ENCODE results near the gene BRINP1. TPM values are rescaled to one million over a fixed set of nuclear protein-coding genes. Genes with fewer than 3 reads are reported as not detected.

The BRINP1 gene
- total and polyA plus RNA-seq, 2 of the 8 experiments (the other 6 are each of a cell fraction or from before 2014, with no cell fraction given) = 19.5 to 20.5 TPM

DNA sequence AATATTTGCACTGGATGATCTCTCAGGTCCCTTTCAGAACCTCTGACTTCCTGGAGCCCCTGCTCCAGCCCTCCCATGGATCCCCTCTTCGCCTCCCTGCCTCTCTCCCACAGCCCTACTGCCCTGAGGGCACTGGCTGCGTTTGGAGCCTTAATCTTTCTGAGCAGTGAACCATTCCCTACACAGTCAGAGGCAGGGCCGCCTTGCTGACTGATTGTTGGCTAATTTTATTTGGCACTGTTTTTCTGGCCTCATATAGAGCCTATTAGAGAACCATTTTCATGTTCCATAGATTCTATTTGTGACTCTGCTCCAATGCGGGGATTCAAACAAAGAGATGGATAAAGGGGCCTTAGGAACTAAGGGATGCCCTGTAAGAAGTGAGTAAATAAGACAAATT, 91.1 kb downstream of the BRINP1 start (continued):
- TF ChIP-seq, protein P1, sequence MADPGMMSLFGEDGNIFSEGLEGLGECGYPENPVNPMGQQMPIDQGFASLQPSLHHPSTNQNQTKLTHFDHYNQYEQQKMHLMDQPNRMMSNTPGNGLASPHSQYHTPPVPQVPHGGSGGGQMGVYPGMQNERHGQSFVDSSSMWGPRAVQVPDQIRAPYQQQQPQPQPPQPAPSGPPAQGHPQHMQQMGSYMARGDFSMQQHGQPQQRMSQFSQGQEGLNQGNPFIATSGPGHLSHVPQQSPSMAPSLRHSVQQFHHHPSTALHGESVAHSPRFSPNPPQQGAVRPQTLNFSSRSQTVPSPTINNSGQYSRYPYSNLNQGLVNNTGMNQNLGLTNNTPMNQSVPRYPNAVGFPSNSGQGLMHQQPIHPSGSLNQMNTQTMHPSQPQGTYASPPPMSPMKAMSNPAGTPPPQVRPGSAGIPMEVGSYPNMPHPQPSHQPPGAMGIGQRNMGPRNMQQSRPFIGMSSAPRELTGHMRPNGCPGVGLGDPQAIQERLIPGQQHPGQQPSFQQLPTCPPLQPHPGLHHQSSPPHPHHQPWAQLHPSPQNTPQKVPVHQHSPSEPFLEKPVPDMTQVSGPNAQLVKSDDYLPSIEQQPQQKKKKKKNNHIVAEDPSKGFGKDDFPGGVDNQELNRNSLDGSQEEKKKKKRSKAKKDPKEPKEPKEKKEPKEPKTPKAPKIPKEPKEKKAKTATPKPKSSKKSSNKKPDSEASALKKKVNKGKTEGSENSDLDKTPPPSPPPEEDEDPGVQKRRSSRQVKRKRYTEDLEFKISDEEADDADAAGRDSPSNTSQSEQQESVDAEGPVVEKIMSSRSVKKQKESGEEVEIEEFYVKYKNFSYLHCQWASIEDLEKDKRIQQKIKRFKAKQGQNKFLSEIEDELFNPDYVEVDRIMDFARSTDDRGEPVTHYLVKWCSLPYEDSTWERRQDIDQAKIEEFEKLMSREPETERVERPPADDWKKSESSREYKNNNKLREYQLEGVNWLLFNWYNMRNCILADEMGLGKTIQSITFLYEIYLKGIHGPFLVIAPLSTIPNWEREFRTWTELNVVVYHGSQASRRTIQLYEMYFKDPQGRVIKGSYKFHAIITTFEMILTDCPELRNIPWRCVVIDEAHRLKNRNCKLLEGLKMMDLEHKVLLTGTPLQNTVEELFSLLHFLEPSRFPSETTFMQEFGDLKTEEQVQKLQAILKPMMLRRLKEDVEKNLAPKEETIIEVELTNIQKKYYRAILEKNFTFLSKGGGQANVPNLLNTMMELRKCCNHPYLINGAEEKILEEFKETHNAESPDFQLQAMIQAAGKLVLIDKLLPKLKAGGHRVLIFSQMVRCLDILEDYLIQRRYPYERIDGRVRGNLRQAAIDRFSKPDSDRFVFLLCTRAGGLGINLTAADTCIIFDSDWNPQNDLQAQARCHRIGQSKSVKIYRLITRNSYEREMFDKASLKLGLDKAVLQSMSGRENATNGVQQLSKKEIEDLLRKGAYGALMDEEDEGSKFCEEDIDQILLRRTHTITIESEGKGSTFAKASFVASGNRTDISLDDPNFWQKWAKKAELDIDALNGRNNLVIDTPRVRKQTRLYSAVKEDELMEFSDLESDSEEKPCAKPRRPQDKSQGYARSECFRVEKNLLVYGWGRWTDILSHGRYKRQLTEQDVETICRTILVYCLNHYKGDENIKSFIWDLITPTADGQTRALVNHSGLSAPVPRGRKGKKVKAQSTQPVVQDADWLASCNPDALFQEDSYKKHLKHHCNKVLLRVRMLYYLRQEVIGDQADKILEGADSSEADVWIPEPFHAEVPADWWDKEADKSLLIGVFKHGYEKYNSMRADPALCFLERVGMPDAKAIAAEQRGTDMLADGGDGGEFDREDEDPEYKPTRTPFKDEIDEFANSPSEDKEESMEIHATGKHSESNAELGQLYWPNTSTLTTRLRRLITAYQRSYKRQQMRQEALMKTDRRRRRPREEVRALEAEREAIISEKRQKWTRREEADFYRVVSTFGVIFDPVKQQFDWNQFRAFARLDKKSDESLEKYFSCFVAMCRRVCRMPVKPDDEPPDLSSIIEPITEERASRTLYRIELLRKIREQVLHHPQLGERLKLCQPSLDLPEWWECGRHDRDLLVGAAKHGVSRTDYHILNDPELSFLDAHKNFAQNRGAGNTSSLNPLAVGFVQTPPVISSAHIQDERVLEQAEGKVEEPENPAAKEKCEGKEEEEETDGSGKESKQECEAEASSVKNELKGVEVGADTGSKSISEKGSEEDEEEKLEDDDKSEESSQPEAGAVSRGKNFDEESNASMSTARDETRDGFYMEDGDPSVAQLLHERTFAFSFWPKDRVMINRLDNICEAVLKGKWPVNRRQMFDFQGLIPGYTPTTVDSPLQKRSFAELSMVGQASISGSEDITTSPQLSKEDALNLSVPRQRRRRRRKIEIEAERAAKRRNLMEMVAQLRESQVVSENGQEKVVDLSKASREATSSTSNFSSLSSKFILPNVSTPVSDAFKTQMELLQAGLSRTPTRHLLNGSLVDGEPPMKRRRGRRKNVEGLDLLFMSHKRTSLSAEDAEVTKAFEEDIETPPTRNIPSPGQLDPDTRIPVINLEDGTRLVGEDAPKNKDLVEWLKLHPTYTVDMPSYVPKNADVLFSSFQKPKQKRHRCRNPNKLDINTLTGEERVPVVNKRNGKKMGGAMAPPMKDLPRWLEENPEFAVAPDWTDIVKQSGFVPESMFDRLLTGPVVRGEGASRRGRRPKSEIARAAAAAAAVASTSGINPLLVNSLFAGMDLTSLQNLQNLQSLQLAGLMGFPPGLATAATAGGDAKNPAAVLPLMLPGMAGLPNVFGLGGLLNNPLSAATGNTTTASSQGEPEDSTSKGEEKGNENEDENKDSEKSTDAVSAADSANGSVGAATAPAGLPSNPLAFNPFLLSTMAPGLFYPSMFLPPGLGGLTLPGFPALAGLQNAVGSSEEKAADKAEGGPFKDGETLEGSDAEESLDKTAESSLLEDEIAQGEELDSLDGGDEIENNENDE (IDR thresholded peaks at IDR 0.05; ENCODE audit: insufficient replicate concordance, low read length) = no peak
- no peak for TF ChIP-seq TAF7 (optimal IDR thresholded peaks at IDR 0.05; ENCODE audit: borderline replicate concordance, low read depth, low read length)
- TF ChIP-seq KDM4A (IDR thresholded peaks at IDR 0.05; ENCODE audit: low read depth, low read length, severe bottlenecking) = no peak
- TF ChIP-seq EP300 (IDR thresholded peaks at IDR 0.05; ENCODE audit: borderline replicate concordance in 1 of 2, low read depth in 2 of 2, low read length in 2 of 2) = no peak
- no peak for TF ChIP-seq KDM5A (IDR thresholded peaks at IDR 0.05; ENCODE audit: low read length)
- TF ChIP-seq TEAD4 (IDR thresholded peaks at IDR 0.05; ENCODE audit: low read depth, low read length) = no peak
- no peak for TF ChIP-seq TBP (IDR thresholded peaks at IDR 0.05; ENCODE audit: low read depth, low read length)
- no peak for TF ChIP-seq JUND (IDR thresholded peaks at IDR 0.05; ENCODE audit: low read length)
- TF ChIP-seq RFX5 (IDR thresholded peaks at IDR 0.05; ENCODE audit: borderline replicate concordance, low read depth, low read length) = no peak
- no peak for TF ChIP-seq HDAC2 (IDR thresholded peaks at IDR 0.05; ENCODE audit: borderline replicate concordance in 1 of 2, low read depth in 2 of 2, low read length in 2 of 2)
